Measurements from ENCODE around the gene CCDC171. TPM values are rescaled to one million over a fixed set of nuclear protein-coding genes. Genes with fewer than 3 reads are reported as not detected.

CCDC171 gene
- total RNA-seq, 2 experiments from 2014 or later, result 0.49 to 1.1 TPM

- CTCF ChIA-PET, result interaction anchor here (1.2 to 1.5 kb wide), 2 partner anchors 20 to 91 kb away, joined by 3 read pairs; partner anchors contain the start of gene SNAPC3
Observed at GRCh38 chr9:15512889-15513288, 40.0 kb upstream of the CCDC171 start.

GRCh38 chr9:15513335-15513734, 39.5 kb upstream of the CCDC171 start:
- no peak for TF ChIP-seq CTCF (IDR thresholded peaks at IDR 0.05)
- ChIA-PET POLR2A (interaction anchor here (0.7 to 4.6 kb wide), 2 partner anchors 39 to 90 kb away, joined by 3 to 122 read pairs; partner anchors contain the start of gene CCDC171), CTCF (interaction anchor here (1.2 kb wide), 1 partner anchor 20 kb away, joined by 3 read pairs; no protein-coding TSS in a partner anchor)
- no peak overlapping the region for H3K4me3 Mint-ChIP-seq
- no peaks in the 10 kb centered on the region for H3K27me3 ChIP-seq (ENCODE audit: control insufficient read depth in 1 of 2, insufficient read depth in 2 of 2, low read length in 2 of 2)
- peaks cover 22% of the 10 kb centered on the region for H3K36me3 Mint-ChIP-seq (ENCODE audit: low read depth)
- no peak for ATAC-seq (ENCODE audit: poor library complexity)
- no peak overlapping the region for H3K4me3 ChIP-seq (ENCODE audit: low read length)
- peak overlapping the region; percentile 64 for H3K27ac Mint-ChIP-seq
- no peaks in the 10 kb centered on the region for H3K27me3 Mint-ChIP-seq
- H3K9me3 ChIP-seq (ENCODE audit: control insufficient read depth in 1 of 2, insufficient read depth in 1 of 2, low read length in 2 of 2), result no peaks in the 10 kb centered on the region
- DNase-seq, result peak in 5 of 14 experiments; percentile 6 to 43 (median 24)
- intact Hi-C loops (cut with DNase I, micrococcal nuclease), result loop anchor here (2.0 to 5.0 kb wide), 2 partner anchors 41 to 216 kb away; no protein-coding TSS in a partner anchor
- peaks cover 5% of the 10 kb centered on the region for H3K36me3 ChIP-seq (ENCODE audit: insufficient read depth, low read length)
- H3K9me3 Mint-ChIP-seq, result no peaks in the 10 kb centered on the region
- no peak overlapping the region for H3K27ac ChIP-seq (ENCODE audit: low read depth in 1 of 2, low read length in 2 of 2)
- peaks cover 14% of the 10 kb centered on the region for H3K4me1 ChIP-seq (ENCODE audit: insufficient read depth, low read length)
- H3K4me1 Mint-ChIP-seq (ENCODE audit: low read depth), result peaks cover 51% of the 10 kb centered on the region

More at GRCh38 chr9:15512889-15513288, 40.0 kb upstream of the CCDC171 start:
- no peaks in the 10 kb centered on the region for H3K27me3 Mint-ChIP-seq
- H3K4me1 Mint-ChIP-seq (ENCODE audit: low read depth), result peaks cover 56% of the 10 kb centered on the region
- H3K27ac ChIP-seq (ENCODE audit: low read depth in 1 of 2, low read length in 2 of 2), result peak overlapping the region in 1 of 2 donors; percentile 18
- H3K36me3 ChIP-seq (ENCODE audit: insufficient read depth, low read length), result peaks cover 10% of the 10 kb centered on the region
- H3K4me3 Mint-ChIP-seq, result no peak overlapping the region
- POLR2A ChIA-PET, result interaction anchor here (3.3 to 4.6 kb wide), 4 partner anchors 13 to 206 kb away, joined by 21 to 122 read pairs (median 39); partner anchors contain the start of genes CCDC171, SNAPC3 and TTC39B
- peaks cover 14% of the 10 kb centered on the region for H3K4me1 ChIP-seq (ENCODE audit: insufficient read depth, low read length)
- no peaks in the 10 kb centered on the region for H3K9me3 Mint-ChIP-seq
- H3K27me3 ChIP-seq (ENCODE audit: control insufficient read depth in 1 of 2, insufficient read depth in 2 of 2, low read length in 2 of 2), result no peaks in the 10 kb centered on the region
- ATAC-seq (ENCODE audit: poor library complexity) (no peak), DNase-seq (no peak)
- TF ChIP-seq CTCF (IDR thresholded peaks at IDR 0.05), result no peak
- intact Hi-C loops (cut with DNase I, micrococcal nuclease), result loop anchor here (2.0 to 5.0 kb wide), 2 partner anchors 42 to 216 kb away; no protein-coding TSS in a partner anchor
- no peaks in the 10 kb centered on the region for H3K9me3 ChIP-seq (ENCODE audit: control insufficient read depth in 1 of 2, insufficient read depth in 1 of 2, low read length in 2 of 2)
- H3K27ac Mint-ChIP-seq, result peak overlapping the region; percentile 99
- peaks cover 27% of the 10 kb centered on the region for H3K36me3 Mint-ChIP-seq (ENCODE audit: low read depth)
- no peak overlapping the region for H3K4me3 ChIP-seq (ENCODE audit: low read length)

- Mint-ChIP-seq H3K4me3 (no peak overlapping the region), H3K27ac (no peak overlapping the region), H3K36me3 (ENCODE audit: low read depth) (no peaks in the 10 kb centered on the region), H3K4me1 (ENCODE audit: low read depth) (no peaks in the 10 kb centered on the region), H3K9me3 (no peaks in the 10 kb centered on the region), H3K27me3 (no peaks in the 10 kb centered on the region)
- POLR2A ChIA-PET, result interaction anchor here (0.8 kb wide), 1 partner anchor 33 kb away, joined by 3 read pairs; the partner anchor contains the start of gene CCDC171
- Histone ChIP-seq H3K9me3 (ENCODE audit: control insufficient read depth in 1 of 2, insufficient read depth in 1 of 2, low read length in 2 of 2) (no peaks in the 10 kb centered on the region), H3K4me1 (ENCODE audit: insufficient read depth, low read length) (no peaks in the 10 kb centered on the region), H3K27me3 (ENCODE audit: control insufficient read depth in 1 of 2, insufficient read depth in 2 of 2, low read length in 2 of 2) (no peaks in the 10 kb centered on the region), H3K36me3 (ENCODE audit: insufficient read depth, low read length) (no peaks in the 10 kb centered on the region), H3K27ac (ENCODE audit: low read depth in 1 of 2, low read length in 2 of 2) (no peak overlapping the region), H3K4me3 (ENCODE audit: low read length) (no peak overlapping the region)
- no peak for DNase-seq
- ATAC-seq (ENCODE audit: poor library complexity), result no peak
- CTCF ChIA-PET, result no interaction called here
- TF ChIP-seq CTCF (IDR thresholded peaks at IDR 0.05), result no peak
- intact Hi-C loops (cut with DNase I, micrococcal nuclease), result no loop called here
Observed at GRCh38 chr9:15519831-15520230, 33.0 kb upstream of the CCDC171 start.
